NCI-H510A treated with DMSO at 0.1 percent for 48 hours (cell line): Measurements from ENCODE around the gene COA1.
"Not testable (repeated sequence)": the region's sequence is repeated elsewhere in the genome, so short reads cannot be mapped to it uniquely, and the experiment has no call there.

Experiments used
- DNase-seq: peaks from one replicate; lab custom pipeline; 2025; lab: John Stamatoyannopoulos, UW

COA1 gene

DNA sequence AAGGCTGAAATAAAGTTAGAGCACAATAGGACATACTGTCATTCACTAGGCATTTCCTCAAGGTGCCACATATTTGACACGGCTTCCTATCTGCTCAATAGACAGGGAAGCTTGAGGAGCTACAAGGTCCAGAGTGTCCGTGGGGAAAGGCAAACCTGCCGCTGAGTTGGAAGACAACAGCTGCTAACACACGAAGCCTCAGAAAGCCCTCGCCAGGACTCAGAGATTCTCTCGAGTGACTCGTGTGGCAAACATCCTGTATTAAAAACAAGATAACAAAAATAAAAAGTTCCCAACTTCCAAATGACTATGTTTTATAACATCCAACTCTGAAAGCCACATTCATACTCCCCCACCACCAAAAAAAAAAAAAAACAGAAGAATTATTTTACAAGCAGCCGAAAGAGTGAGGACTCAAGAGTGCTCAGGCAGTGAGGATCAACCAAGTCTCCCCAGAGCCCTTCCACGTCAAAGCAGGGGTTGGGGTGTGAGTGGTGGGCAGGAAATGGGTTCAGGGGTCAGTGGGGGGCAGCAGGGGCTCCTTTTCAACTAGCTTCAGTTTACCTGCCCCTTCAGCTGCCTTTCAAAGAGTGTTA, 78.8 kb downstream of the COA1 start:
- DNase-seq = no peak

- DNase-seq = no peak
Observed at GRCh38 chr7:43649755-43650274, 79.5 kb downstream of the COA1 start.

- no peak for DNase-seq
Observed at GRCh38 chr7:43648473-43649406, 80.6 kb downstream of the COA1 start.

DNA sequence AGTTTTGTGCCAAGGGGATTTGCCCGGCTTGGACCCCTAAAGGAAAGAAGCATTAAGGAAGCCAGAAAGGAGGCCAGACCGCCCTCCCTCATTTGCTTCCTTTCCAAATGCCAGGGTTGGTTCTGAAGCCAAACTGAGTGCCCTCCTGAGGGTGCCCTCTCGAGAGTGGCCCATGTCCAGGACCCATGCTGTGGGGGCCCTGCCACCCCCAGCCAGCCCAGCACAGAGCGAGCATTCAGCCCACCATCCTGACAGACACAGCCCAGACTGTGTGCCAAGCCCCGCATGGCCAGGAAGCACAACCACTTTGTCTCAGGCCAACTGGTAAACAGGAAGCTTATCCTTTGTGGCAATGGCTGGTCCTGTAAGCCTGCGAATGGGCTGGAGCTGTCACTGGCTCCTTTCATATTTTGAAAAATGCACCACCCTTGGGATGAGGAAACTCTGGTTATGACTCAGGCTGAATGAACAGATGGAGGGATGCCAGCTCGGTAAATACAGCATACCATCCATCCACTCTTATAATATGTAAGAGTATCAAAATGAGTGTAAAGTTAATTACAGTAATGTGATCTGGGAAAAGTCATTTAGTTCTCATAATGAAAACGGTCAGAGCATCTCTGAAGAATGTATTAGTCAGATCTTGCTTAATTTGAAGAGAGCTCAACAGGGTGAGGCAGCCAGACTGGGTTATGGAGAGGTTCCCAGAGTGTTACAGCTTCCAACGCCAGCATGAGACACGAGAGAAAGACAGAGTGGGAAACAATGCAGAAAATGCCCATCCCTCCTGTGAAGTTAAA, 81.5 kb downstream of the COA1 start:
- DNase-seq = no peak

DNA sequence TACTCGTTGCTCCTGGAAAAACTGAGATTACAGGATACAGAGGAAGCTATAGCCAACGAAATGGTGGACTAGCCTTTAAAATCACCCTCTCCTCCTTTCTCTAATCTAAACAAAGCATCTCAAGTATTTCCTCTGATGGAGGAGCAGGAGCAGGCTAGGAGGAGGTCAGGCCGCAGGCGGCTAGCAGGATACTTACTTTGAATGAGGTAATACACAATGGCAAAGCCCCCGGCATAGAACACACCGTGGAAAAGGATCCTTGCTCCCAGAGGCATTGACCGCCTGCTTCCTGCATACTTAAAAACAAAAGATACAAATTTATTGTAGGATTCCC, 82.0 kb downstream of the COA1 start:
- no peak for DNase-seq

DNA sequence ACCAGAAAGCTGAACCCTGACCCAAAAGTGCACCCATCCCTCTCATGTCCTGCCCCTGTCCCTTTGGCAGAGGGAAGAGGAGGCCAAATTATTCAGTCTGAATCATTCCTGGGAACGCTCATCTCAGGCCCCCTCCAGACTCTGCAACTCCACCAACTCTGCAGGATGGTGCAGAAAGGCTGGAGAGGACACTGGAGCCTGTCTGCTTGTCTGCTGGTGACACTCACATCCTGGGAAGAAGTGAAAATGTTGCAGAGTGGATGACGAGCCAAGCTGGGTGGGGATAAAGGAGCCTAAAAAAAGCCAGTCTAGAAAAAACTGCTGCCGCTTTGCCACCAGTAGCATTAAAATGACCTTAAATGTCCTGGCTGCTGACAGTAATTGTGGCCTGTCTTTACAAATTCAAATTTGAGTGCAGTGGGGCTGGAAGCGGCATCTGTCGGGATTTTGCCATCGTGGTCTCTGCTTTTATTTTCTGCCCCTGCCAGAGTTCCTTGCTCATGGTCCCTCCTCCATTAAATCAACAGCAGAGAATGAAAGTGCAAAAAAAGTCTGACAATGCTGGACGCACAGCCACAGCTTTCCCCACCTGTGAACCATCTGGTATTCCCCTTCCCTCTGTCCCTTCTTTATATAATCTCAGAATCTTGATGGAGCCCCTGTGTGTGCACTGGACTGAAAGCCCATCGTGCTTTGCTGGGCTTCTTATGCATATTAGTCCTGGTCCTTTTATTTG, 82.6 kb downstream of the COA1 start:
- DNase-seq = no peak

DNA sequence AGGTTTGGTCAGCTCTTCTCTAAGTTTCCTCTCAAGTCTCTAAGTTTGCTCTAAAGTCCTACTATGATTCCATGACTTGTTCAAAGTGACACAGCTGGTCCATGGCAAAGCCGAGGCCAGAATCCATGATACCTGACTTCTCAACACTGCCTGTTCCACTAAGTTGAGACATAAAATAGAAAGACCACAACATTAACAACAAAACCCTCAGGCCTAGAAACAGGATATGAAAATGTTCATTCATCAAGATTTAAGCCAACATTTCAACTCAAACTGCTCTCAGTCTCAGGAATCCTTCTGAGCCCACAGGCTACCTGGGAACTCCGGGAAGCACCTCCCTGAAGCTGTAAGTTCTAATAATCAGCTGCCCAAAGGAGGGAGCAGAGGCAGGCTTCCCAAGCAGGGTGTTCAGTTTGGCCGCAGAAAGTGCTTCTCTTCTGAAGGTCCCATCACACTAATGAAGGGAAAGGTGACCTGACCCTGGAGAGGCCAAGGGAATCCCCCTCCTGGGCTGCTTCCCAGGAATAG, 83.6 kb downstream of the COA1 start:
- no peak for DNase-seq

DNA sequence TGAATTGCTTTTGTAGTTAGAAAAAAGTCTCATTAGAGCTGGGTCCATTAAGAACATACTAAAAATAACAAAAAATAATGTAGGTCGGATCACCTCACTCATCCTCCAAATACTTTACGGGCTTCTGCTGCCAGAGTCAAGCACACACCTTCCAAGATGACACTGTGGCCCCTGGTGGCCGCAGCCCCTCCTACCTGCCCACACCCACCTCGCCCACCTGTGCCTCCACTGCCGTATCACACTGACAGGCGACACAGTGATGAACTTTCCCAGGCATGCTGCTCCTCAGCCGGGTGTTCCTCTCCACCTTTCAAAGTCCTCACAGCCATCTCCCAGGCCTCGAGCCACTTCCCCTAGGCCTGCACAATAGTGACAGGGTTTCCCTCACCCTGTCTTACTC, 85.5 kb downstream of the COA1 start:
- no peak for DNase-seq

DNA sequence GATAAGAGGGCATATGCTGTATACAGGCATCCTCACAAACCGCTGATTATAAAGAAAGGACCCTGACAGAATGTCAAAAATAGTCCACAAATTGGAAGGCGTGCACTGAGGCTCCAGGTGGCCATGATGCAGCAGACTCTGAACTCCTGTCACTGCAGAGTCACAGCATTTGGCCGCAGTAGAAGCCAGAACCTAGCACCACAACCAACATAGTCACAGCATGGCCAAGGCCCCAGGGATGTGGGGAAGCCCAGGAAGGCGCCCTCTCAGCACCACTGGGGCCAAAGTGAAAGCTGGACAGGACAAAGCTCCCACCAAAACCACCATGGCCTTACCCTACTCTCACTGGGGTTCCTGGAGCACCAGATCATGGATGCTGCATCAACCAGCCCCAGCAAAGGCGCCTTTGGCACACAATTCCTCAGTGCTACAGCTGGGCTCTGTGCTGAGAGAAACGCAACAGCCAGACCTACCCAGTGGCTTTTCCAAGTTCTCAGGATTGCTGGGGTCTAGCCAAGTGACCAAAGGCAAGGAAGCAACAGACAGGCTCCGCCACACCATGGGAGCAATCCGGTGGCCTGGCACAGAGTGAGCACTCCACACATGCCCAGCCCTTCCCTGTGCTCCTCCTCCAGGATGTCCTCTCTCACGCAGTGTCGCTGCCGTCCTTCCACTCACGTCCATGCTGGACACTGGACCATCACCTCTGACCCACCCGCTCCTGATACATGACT, 86.3 kb downstream of the COA1 start:
- DNase-seq = no peak

DNA sequence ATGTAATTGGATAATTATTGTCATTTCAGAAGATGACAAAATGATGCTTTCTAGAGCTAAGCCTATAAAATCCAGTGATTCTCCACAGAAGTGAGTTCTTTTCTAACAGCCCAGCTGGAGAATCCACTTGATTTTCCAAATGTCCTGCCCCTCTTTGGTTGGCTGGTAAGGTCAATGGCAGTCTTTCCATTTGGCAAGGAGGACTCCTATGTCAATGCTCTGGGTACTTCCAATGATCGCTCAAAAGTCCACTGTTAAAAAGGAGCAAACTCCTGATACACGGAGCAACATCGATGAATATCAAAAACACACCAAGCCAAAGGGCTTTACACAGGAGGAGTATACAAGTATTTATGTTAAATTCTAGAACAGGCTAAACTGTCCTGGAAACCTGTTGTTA, 88.6 kb downstream of the COA1 start:
- no peak for DNase-seq

DNA sequence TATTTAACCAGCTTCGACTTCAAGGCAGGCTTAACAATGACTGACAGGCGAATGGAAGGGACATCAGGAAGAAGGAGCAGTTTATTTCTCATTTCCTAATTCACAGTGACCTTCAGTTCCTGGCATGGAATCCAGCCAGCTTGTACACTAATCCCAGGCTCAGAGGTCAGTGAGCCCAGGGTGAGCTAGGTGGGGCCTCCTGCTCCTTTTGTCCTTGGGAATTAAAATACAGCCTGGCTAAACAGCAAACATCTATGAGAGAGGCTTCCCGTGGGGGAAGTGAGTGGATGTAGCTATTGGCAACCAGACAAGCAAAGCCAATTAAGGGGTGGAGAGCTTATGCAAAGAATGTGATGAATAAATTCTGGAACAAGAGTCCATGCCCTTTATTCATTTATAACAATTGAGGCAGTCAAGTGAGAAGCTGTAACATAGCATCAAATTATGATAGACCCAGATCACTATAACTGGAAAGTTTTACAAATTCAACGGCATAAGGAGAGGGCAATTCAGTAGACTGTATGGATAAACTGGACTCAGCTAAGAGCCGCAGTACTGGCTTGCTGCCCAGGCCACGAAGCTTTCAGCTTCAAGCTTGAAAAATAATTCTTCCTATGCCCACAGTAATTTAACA, 89.3 kb downstream of the COA1 start:
- DNase-seq = peak; percentile 20

GRCh38 chr7:43637114-43637806, 92.1 kb downstream of the COA1 start:
- no peak for DNase-seq

DNA sequence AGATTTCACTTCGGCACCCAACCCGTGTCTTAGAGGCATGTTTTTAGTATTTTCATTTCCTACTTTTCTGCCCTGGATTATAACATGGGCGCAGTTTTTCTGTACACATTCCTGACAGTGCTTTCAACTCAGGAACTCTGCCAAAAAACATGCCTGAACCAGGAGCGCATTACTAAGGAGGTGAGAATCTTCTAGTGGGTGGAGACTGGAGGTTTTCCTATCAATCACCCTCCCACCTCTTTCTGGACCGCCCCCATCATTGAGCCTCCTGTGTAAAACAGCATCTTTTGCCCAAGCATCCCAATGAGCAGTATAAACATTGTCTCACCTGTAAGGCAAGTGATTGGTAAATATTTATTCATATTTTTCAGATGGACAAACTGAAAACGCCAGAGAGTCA, 93.2 kb downstream of the COA1 start:
- no peak for DNase-seq

DNA sequence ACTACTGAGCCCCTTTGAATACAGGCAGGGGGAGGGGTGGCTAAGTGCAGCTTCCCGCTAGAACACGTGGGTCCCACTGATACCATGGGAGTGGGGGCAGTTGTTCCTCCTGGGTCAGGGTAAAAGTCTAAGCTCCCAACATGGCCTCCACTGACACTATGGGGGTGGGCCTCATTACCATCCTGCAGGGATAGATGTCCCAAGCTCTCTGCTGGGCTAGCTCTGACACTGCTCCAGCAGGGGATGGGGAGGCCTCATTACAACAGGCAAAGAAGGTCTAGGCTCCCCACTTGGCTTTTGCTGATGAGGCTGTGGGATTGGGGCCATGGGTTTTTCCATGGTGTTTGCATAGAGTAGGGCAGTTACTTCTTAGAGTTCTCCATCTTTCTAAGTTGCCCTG, 94.9 kb downstream of the COA1 start:
- DNase-seq = no peak

- no peak for DNase-seq
Observed at GRCh38 chr7:43632746-43633145, 96.6 kb downstream of the COA1 start.

- DNase-seq = no peak
Observed at GRCh38 chr7:43631559-43631958, 97.8 kb downstream of the COA1 start.

DNA sequence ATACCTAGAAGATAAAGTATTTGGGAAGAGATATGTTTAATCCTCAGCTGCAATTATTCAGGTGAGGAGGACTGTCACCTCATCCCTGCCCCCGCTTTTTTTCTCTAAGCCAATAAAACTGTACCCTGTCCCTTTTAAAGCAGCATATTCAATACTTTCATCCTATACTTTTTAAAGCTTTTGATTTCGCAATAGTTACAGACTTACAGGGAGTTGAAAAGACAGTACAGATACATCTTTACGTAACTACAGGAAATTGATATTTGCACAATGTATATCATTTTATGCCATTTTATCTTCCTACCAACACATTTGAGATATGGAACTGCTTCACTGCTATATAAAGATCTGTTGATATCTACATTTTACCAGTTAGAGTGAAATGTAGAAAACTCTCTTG, 98.8 kb downstream of the COA1 start:
- no peak for DNase-seq

DNA sequence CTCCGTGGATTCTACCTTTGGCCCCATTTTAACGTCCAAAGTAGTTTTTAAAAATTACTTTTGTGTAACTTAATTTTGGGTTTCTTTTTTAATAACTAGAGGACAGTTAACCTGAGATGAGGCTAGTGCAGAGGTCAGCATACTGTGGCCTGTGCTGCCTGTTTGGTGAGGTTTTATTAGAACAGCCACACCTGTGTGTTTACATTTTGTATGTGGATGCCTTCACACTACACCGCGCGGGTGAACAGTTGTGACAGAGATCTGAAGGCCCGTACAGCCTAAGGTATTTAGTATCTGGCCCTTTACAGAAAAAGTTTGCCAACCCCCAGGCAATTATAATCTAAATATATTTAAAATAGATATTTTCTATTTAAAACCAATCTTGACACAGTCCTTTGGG, 99.5 kb downstream of the COA1 start:
- no peak for DNase-seq

GRCh38 chr7:43628431-43628830, 100.9 kb downstream of the COA1 start:
- no peak for DNase-seq

- DNase-seq = not testable (repeated sequence)
Observed at GRCh38 chr7:43627798-43628197, 101.5 kb downstream of the COA1 start.
